Pancreas (tissue), 10 donors: ENCODE results near the gene BHLHE23. TPM values are rescaled to one million over a fixed set of nuclear protein-coding genes. Genes with fewer than 3 reads are reported as not detected.

Experiments used
- ATAC-seq, 4 donors: fragments of 200-7000 bp; cut with Tn5 transposase; one replicate each; pipeline versions ENCODE4 v1.8.0 to v1.9.1; 2020; ENCODE audit warnings: mild to moderate bottlenecking in 4 of 4, moderate library complexity in 4 of 4
- DNase-seq, 6 donors: peaks; one replicate each; pipeline ENCODE4 v3.0.0-alpha.2; 2020
- FAIRE-seq: peaks from 2 replicates; lab custom pipeline; 2012; peaks lifted over from hg19 to GRCh38; lab: Jason Lieb, UNC
- H3K27ac ChIP-seq, 4 donors: fragments of 200-600 bp; sonication (generic); 1 replicate in 3 of 4; 2 replicates in 1 of 4; pipeline versions ENCODE4 v1.5.0 to v1.8.0; 2020
- H3K27me3 ChIP-seq, 4 donors: fragments of 200-600 bp; one replicate each; pipeline ENCODE4 v1.8.0; 2021
- H3K36me3 ChIP-seq, 3 donors: fragments of 200-600 bp; sonication (generic) in 1 of 3; one replicate each; pipeline versions ENCODE4 v1.5.0 to v1.8.0; 2020 to 2021
- H3K4me1 ChIP-seq, 3 donors: fragments of 200-600 bp; one replicate each; pipeline ENCODE4 v1.8.0; 2021
- H3K4me3 ChIP-seq, 4 donors: fragments of 200-600 bp; sonication (generic) in 2 of 4; one replicate each; pipeline versions ENCODE4 v1.5.0 to v1.8.0; 2020 to 2021
- H3K9me3 ChIP-seq, 4 donors: fragments of 200-600 bp; one replicate each; pipeline ENCODE4 v1.8.0; 2021
- CTCF ChIP-seq, 4 donors: fragments of 200-600 bp; sonication (generic) in 3 of 4; IDR thresholded peaks; one replicate each; pipeline versions ENCODE4 v1.5.0 to v1.8.0; 2021; ENCODE audit warnings: antibody characterized with exemption in 4 of 4
- WGBS, 2 donors: extraction: QIAGEN DNeasy Blood & Tissue Kit; methylation state at CpG; one replicate each; pipeline ENCODE4 v1.1.7; 2013; 5-methylcytosine and 5-hydroxymethylcytosine counted together
- intact Hi-C, 3 donors: fragments of 100-400 bp; cut with DNase I; formaldehyde crosslinking; loops; one replicate each; pipeline versions ENCODE4 v1.11.1 to v1.14.2; 2022
- polyA plus RNA-seq, 2 donors: library from polyadenylated mRNA; stranded (reverse); fragments of 200-250 nt; gene quantifications; one replicate each; pipeline ENCODE4 v1.2.3, GENCODE V29; 2013
- total RNA-seq, 6 donors: library from RNA; stranded (reverse); fragmentation: NEBNext Ultra II Directional in 4 of 6; extraction: Animal tissue kit (Norgen Biotek cat#: 25700) in 4 of 6; gene quantifications; one replicate each; pipeline versions ENCODE4 v1.2.1 to v1.2.4, GENCODE V29; 2021 to 2023
- donor health status: healthy with polysubstance abuse.
- donor health status: DM: no; HTN: no; CAD: no; lungs with moderate emphysema.
- donor health status: DM: no; HTN: no; CAD: no.
- donor health status: control.
- donor health status: control.
- donor health status: Bipolar disorder and iron deficiency.
- donor health status: DM: yes; HTN: yes; CAD: no.
- donor health status: DM: no; HTN: no; CAD: no.
- donor health status: DM: no; HTN: no; CAD: no.
- donor health status: DM: yes; HTN: yes; CAD: no.

BHLHE23 gene
- total and polyA plus RNA-seq, 8 donors = not detected

GRCh38 chr20:62965363-62965771 lies 41.4 kb downstream of the BHLHE23 start:
- Histone ChIP-seq H3K4me1 (no peaks in the 10 kb centered on the region), H3K27me3 (no peaks in the 10 kb centered on the region), H3K4me3 (no peak overlapping the region), H3K9me3 (no peaks in the 10 kb centered on the region), H3K36me3 (no peaks in the 10 kb centered on the region), H3K27ac (no peak overlapping the region)
- intact Hi-C loops = no loop called here
- FAIRE-seq = no peak
- no peak for TF ChIP-seq CTCF (IDR thresholded peaks at IDR 0.05)
- no peak for ATAC-seq
- WGBS, 2 donors = 76 to 84% methylated on average over 16 to 19 of the region's 19 CpGs
- peak in 1 of 6 donors; percentile 40 for DNase-seq

- no peak for ATAC-seq
- intact Hi-C loops = no loop called here
Observed at GRCh38 chr20:62964700-62965099, 42.1 kb downstream of the BHLHE23 start.

GRCh38 chr20:62963614-62964397 lies 43.0 kb downstream of the BHLHE23 start:
- H3K4me3 ChIP-seq = no peak overlapping the region
- H3K27ac ChIP-seq = no peak overlapping the region
- intact Hi-C loops = no loop called here
- FAIRE-seq (no peak), ATAC-seq (no peak), DNase-seq (peak in 2 of 6 donors; percentile 5 to 47)
- H3K36me3 ChIP-seq = no peaks in the 10 kb centered on the region
- H3K4me1 ChIP-seq = no peaks in the 10 kb centered on the region
- WGBS, 2 donors = 69 to 87% methylated on average over 32 of the region's 32 CpGs
- no peaks in the 10 kb centered on the region for H3K9me3 ChIP-seq
- H3K27me3 ChIP-seq = no peaks in the 10 kb centered on the region
- TF ChIP-seq CTCF (IDR thresholded peaks at IDR 0.05) = no peak

More at GRCh38 chr20:62964700-62965099, 42.1 kb downstream of the BHLHE23 start:
- no peak overlapping the region for H3K27ac ChIP-seq
- no peaks in the 10 kb centered on the region for H3K27me3 ChIP-seq
- no peak for TF ChIP-seq CTCF (IDR thresholded peaks at IDR 0.05)
- DNase-seq (peak in 1 of 6 donors; percentile 38), FAIRE-seq (no peak)
- 66 to 78% methylated on average over 20 of the region's 20 CpGs for WGBS, 2 donors
- no peaks in the 10 kb centered on the region for H3K9me3 ChIP-seq
- no peaks in the 10 kb centered on the region for H3K36me3 ChIP-seq
- H3K4me3 ChIP-seq = no peak overlapping the region
- no peaks in the 10 kb centered on the region for H3K4me1 ChIP-seq

GRCh38 chr20:62962891-62963613 lies 43.7 kb downstream of the BHLHE23 start:
- no peaks in the 10 kb centered on the region for H3K9me3 ChIP-seq
- FAIRE-seq (no peak), ATAC-seq (no peak), DNase-seq (peak in 2 of 6 donors; percentile 16 to 52)
- H3K36me3 ChIP-seq = no peaks in the 10 kb centered on the region
- no peaks in the 10 kb centered on the region for H3K4me1 ChIP-seq
- intact Hi-C loops = no loop called here
- 76 to 77% methylated on average over 30 to 32 of the region's 32 CpGs for WGBS, 2 donors
- no peak overlapping the region for H3K27ac ChIP-seq
- H3K27me3 ChIP-seq = no peaks in the 10 kb centered on the region
- no peak overlapping the region for H3K4me3 ChIP-seq
- no peak for TF ChIP-seq CTCF (IDR thresholded peaks at IDR 0.05)
